Right ventricle myocardium inferior (tissue), 1 donor: ENCODE results near the gene SIGLEC9. TPM values are rescaled to one million over a fixed set of nuclear protein-coding genes. Genes with fewer than 3 reads are reported as not detected.

ENCODE experiments used
- ATAC-seq: fragments of 200-7000 bp; cut with Tn5 transposase; one replicate; pipeline ENCODE4 v1.9.1; 2020; ENCODE audit warnings: mild to moderate bottlenecking, moderate library complexity
- DNase-seq: peaks from one replicate; pipeline ENCODE4 v3.0.0; 2021; ENCODE audit errors: missing footprints
- intact Hi-C: fragments of 100-400 bp; cut with DNase I; formaldehyde crosslinking; loops from one replicate; pipeline ENCODE4 v1.11.0; 2022
- total RNA-seq: library from RNA; stranded (reverse); fragmentation: NEBNext Ultra II Directional; extraction: Animal tissue kit (Norgen Biotek cat#: 25700); gene quantifications from one replicate; pipeline ENCODE4 v1.2.1, GENCODE V29; 2021
- donor health status: DM: no; HTN: yes; CAD: no; lungs with severe emphysema.

Gene SIGLEC9
- total RNA-seq, 1 donor from 2014 or later, result 2.9 TPM

DNA sequence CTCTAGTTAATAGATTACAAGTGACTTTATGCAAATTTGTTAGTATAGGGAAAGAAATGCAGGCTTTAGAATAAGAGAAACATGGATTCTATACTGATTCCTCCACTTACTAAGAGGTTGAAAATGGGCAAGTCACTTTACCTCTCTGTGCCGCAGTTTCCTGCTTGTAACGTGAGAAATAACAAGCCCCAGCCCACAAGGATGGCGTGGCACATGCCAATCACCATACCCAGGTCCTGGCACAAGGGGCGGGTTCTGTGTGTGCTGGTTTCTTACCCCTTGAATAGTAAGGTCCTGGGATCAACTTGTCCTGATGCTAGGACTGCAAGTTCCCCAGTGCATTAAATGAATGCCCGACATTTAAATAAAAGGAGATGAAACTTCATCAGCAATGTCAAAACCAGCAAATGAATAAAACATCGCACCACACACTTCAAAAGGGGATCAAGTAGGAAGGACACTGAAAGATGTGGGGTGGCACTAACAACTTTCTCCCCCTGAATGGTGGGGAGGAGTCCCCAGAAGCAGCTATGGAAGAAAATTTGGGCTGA, 7.9 kb upstream of the SIGLEC9 start:
- no peak for DNase-seq
- ATAC-seq, result no peak
- intact Hi-C loops, result no loop called here

DNA sequence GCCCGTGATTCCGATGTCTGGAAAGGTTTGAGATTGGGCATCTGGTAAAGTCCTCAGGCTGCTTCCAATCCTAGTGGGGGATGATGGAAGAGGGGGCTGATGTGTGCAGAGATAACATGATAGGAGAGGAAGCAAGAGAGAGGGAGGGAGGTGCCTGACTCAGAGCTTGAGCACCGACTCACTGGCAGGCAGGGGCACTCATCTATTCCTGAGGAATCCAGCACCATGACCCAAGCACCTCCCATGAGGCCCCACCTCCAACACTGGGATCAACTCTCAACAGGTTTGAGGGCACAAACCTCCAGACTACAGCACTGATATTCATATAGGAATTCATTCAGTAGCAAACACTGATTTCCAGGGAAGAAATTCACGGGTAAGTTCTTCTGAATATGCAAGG, 5.6 kb upstream of the SIGLEC9 start:
- intact Hi-C loops, result no loop called here
- ATAC-seq (no peak), DNase-seq (no peak)

DNA sequence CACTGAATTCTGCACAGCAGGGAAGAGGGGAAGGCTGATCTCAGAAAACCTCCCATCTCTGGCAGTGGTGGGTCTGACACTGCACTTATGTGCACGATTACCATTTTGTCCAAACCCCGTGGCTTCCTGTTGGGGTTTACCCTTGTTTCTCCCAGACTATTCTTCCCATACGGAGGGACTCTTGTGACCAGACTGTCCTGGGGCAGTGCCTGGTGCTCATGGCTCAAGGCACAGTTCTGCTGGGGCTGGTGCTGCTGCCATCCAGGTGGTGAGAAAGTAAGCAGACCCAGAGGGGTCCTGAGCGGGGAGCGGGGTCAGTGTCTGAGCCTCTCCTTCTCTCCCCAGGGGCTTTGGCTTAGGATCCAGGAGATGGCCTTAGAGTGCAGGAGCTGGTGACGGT, 5.1 kb upstream of the SIGLEC9 start:
- ATAC-seq, result no peak
- intact Hi-C loops, result no loop called here
- DNase-seq, result no peak

DNA sequence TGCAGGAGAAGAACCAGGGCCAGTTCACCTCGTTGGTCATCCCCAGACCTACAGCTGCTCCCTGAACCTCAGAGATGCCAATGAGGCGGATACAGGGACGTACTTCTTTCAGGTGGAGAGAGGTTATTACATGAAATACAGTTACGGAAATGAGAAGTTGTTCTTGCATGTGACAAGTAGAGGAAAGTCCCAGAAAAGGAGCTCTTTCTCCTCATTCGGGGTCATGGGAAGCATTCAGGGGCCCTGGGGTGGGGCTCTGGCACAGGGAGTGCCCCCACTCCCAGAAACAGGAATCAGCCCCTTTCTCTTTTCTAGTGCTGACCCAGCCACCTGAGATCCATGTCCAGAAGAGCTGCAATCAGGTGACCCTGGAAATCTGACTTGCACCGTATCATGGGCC, 4.5 kb upstream of the SIGLEC9 start:
- intact Hi-C loops, result no loop called here
- ATAC-seq (no peak), DNase-seq (no peak)

DNA sequence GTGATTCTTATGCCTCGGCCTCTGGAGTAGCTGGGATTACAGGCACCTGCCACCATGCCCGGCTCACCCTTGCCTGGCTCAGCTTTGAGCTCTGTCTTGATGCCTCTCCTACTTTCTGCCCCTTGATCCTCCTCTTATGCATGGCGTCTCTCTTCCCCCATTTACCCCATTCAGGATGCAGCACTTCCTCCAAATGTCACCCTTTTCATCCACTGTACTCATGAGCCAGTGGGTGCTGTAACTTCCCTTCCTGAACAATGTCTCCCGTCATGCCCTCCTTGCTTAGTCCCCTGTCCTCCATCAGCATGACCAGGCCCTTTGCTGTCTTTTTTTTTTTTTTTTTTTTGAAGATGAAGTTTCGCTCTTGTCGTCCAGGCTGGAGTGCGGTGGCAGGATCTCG, 3.4 kb upstream of the SIGLEC9 start:
- intact Hi-C loops, result no loop called here
- no peak for ATAC-seq

DNA sequence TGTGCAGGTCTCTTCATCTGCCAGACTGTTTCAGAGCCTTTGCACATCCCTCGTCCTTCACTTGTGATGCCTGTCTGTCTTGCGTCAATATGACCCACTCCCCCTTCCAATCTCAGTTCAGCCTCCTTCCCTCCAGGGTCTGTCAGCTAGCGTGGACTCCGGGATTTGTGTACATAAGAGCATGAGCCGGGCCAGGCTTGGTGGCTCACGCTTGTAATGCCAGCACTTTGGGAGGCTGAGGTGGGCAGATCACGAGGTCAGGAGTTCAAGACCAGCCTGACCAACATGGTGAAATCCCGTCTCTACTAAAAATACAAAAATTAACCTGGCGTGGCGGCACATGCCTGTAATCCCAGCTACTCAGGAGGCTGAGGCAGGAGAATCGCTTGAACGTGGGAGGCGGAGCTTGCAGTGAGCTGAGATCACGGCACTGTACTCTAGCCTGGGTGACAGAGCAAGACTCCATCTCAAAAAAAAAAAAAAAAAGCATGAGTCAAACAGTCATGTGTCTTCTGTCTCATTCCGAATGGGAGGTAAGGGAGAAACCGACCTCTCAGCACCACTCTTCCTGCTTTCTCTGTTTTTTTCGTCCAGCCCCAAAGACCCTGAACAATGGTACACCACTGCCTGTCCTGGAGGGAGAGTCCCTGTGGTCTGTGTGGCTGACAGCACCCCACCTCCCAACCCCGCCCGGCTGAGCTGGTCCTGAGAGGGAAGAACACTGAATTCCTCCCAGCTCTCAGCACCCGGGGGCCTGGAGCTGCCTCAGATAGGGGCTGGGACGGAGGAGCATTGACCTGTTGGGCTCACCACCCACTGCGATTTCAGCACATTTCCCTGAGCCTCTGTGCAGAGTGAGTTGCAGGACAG, 2.4 kb upstream of the SIGLEC9 start:
- no peak for ATAC-seq
- DNase-seq, result no peak
- intact Hi-C loops, result no loop called here

More for the DNA sequence above, 3.4 kb upstream of the SIGLEC9 start:
- no peak for DNase-seq

DNA sequence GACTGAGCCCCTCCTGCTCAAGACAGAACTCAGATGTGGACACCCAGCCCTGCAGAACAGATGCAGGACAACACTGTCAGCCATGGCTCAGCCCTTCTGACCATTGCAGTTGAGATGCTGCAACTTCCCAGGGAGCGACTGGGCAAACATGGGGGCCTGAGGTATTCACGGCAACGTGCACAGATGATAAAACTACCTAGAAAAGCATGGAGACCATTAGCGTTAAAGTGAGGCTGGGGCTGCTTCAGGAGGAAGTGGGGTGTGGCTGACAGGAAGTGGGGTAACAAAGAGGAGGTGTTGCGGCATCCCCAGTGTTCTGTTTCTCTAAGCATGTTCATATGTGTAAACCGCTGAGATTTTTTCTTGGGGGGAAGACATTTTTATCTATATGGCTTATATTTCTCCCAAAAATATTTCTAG, 1.3 kb upstream of the SIGLEC9 start:
- intact Hi-C loops, result no loop called here
- peak; percentile 84 for DNase-seq
- no peak for ATAC-seq

DNA sequence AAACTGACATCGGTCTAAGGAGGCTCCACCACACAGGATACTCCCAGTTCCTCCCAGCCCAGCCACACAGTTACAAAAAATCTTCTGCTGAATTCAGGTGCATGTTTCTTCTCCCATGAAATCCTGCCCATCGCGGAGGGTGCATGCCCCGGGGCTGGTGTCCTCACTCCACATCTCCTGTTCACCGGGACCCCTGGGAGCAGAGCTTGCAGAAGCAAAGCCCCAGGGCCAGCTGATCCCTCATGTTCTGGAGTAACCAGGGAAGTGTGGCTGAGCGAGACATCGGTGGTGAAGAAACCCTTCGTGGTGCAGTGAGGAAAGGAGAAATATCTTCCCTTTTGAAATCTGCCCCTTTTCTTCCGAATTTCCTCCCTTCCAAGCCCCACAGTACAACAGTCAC, 904 bp upstream of the SIGLEC9 start:
- no peak for DNase-seq
- intact Hi-C loops, result no loop called here
- ATAC-seq, result no peak

DNA sequence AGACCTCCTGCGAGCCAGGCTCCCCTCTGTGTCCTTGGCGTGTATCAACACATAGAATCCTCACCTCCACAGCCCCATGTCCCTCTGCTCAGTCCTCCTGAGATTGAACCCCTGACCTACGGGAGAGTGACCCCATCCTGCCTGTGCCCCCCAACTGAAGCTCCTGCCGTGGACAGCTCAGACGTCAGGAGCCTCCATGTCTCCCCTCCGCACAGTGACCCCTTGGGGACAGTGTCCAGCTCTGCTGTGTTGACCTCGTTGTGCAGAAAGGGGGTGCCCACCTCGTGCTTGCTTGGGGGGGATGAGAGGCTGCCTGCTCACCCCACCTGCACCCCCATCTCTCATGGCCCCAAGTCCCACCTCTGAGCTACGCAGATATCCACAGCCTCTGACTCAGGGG, 490 bp upstream of the SIGLEC9 start:
- DNase-seq, result no peak
- intact Hi-C loops, result no loop called here

DNA sequence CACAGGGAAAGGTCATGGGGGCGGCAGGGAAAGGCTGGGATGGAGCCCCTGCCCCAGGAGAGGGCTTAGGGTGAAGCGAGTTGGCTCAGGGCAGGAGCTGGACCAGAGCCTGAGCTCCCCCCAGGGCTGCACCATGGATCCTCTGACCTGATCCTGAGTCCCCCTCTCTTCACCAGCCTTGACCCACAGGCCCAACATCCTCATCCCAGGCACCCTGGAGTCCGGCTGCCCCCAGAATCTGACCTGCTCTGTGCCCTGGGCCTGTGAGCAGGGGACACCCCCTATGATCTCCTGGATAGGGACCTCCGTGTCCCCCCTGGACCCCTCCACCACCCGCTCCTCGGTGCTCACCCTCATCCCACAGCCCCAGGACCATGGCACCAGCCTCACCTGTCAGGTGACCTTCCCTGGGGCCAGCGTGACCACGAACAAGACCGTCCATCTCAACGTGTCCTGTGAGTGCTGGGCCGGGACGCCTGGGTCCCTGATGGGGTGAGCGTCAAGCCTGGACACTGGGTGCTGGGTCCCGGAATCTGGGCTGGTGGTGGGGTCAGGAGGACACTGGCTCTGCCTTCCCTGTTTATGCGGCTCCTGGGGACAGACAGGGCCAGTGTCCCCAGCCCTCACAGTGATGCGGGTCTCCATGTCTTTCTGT, 842 bp downstream of the SIGLEC9 start:
- intact Hi-C loops, result no loop called here
- DNase-seq, result no peak

More for the DNA sequence above, 490 bp upstream of the SIGLEC9 start:
- no peak for ATAC-seq

DNA sequence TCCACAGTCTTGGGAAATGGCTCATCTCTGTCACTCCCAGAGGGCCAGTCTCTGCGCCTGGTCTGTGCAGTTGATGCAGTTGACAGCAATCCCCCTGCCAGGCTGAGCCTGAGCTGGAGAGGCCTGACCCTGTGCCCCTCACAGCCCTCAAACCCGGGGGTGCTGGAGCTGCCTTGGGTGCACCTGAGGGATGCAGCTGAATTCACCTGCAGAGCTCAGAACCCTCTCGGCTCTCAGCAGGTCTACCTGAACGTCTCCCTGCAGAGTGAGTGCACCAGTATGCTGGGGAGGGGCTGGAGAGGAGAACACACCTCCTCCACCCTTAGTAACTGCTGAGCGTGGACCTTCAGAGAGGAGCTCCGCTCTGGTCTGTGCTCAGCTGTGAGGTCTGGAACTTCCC, 2.3 kb downstream of the SIGLEC9 start:
- intact Hi-C loops, result no loop called here
- DNase-seq, result no peak
- no peak for ATAC-seq

More for the DNA sequence above, 842 bp downstream of the SIGLEC9 start:
- ATAC-seq, result no peak

DNA sequence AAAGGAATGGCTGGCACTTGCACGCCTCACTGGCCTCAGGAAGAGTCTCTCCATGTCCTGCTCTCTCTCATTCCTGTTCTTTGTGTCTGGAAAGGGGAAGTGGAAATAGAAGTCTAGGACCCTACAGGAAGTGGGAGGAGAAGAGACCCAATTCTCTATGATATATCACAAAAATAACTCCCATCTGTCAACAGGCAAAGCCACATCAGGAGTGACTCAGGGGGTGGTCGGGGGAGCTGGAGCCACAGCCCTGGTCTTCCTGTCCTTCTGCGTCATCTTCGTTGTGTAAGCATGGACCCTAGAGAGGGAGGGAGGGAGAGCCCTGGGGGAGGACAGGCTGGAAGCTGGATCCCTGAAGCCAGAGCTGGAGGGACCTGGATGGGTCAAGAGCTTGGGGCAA, 3.0 kb downstream of the SIGLEC9 start:
- intact Hi-C loops, result no loop called here
- DNase-seq, result no peak

DNA sequence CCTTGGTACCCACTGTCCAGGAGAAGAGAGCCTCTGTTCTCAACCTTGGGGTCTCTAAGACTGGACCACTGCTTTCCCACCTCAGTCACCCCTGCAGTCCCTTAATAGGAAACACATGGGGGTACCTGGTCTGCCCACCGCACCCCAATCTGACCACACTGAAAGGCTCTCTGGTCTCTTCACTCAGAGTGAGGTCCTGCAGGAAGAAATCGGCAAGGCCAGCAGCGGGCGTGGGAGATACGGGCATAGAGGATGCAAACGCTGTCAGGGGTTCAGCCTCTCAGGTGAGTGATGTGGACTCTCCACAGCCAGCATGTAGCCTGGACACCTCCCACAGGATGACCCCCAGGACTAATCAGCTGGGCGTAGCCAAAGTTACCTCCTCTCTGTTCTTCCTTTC, 3.5 kb downstream of the SIGLEC9 start:
- ATAC-seq (no peak), DNase-seq (no peak)
- intact Hi-C loops, result no loop called here

More for the DNA sequence above, 3.0 kb downstream of the SIGLEC9 start:
- ATAC-seq, result peak; percentile 8

DNA sequence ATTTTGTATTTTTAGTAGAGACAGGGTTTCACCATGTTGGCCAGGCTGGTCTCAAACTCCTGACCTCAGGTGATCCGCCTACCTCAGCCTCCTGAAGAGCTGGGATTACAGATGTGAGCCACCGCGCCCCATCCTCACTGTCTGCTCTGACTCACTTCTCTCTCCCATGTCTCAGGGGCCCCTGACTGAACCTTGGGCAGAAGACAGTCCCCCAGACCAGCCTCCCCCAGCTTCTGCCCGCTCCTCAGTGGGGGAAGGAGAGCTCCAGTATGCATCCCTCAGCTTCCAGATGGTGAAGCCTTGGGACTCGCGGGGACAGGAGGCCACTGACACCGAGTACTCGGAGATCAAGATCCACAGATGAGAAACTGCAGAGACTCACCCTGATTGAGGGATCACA, 5.0 kb downstream of the SIGLEC9 start:
- intact Hi-C loops, result no loop called here
- DNase-seq (no peak), ATAC-seq (no peak)

DNA sequence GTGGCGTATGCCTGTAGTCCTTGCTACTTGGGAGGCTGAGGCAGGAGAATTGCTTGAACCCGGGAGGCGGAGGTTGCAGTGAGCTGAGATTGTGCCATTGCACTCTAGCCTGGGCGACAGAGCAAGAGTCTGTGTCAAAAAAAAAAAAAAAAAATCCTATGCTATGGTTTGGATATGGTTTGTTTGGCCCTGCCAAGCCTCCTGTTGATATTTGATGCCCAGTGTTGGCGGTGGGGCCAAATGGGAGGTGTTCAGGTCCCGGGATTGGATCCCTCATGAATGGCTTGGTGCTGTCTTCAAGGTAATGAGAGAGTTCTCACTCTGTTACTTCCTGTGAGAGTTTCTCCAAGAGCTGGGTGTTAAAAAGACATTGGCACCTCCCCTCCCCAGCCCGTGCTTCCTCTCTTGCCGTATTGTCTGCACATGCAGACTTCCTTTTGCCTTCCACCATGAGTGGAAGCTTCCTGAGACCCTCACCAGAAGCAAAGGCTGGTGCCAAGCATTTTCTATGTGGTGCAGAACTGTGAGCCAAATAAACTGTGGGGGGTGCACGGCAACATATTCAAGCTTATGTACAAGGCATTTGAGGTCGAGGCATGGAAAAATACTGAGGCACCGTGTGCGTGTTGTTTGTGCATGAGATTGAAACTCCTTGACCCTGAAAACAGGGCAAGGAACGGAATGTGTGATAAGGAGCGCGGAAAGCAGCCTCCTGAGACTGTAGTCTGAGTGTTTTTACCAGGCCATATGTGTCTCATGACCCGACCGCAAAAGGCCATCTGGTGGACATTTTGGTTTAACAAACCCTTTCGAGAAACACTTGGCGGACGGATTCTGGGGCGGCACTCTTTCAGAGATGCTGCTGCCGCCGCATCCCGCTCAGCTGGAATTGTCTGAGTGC, 7.3 kb downstream of the SIGLEC9 start:
- peak; percentile 83 for ATAC-seq
- intact Hi-C loops, result no loop called here
- peak; percentile 78 for DNase-seq

DNA sequence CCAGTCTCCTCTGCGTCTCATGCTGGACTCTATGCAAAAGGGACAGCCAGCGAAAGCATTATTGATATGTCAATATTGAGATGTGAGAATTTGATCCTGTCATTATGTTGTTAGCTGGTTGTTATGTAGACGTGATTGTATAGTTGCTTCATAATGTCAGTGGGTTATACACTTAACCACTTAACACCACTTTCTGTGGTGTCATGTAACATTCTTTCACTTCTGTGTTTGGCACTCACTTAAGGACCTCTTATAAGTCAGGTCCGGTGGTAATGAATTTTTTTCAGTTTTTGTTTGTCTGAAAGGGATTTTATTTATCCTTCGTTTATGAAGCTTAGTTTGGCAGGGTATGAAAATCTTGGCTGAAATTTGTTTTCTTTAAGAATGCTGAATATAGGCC, 10.3 kb downstream of the SIGLEC9 start:
- DNase-seq (no peak), ATAC-seq (no peak)
- intact Hi-C loops, result no loop called here

DNA sequence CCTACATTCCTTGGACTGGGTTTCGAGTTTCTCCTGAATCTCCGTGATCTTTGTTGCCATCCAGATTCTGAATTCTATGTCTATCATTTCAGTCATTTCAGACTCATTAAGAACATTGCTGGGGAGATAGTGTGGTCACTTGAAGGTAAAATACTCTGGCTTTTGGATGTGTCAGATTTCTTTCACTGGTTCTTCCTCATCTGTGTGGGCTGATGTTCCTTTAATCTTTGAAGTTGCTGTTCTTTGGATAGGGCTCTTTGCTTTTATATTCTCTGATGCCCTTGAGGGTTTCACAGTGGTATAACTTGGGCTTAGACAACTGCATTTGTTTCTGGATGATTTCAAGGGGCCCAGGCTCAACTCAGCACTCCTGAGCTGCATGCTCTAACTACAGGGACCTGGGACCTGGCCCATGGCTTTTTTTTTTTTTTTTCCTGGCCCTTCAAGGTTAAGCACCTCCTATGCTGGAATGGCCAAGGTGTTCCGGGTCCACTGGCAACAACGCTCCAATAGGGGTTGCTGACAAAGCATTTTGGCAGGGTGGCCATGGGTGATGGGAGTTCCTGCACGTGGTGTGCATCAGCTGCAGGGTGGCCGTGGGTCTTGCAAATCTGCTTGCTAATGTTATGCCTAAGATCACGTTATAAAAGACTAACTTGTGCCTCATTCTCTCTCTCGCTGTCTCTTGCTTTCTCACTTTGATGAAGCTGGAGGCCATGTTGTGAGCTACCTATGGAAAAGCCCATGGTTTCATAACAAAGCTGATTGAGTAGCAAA, 11.5 kb downstream of the SIGLEC9 start:
- DNase-seq (no peak), ATAC-seq (no peak)
- intact Hi-C loops, result no loop called here

DNA sequence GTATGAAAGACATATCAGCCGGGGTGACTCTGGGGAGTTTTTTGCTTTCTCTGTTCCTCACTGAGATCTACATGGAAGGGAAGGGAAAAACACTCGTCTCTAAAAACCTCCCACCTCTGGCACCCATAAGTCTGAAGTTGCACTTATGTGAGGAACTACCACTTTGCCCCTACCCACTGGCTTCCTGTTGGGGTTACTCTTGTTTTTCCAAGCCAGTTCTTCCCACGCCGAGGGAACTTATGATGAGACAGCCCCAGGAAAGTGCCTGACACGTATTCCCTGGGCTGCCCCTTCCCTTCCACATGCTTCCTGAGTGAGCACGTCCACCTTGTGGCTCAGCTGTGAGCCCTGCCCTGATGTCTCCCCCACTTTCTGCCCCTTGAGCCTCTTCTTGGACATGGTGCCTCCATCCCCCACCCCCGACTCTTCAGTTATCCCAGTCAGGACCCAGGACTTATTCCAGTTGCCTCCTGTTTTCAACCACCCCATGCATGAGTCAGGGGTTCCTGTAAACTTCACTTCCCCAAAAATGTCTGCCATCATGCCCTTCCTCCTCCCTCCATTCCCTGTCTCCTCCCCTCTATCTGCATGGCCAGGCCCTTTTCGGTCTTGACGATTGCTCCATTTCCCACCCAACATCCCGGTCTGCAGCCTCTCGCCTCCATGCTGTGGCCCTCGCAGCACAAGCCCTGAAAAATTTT, 12.3 kb downstream of the SIGLEC9 start:
- intact Hi-C loops, result no loop called here
- DNase-seq, result no peak
- peak; percentile 56 for ATAC-seq
